HL-60 (cell line): Measurements from ENCODE around the gene SH3RF3.

Experiments
- CTCF ChIP-seq: IDR thresholded peaks from one replicate; pipeline ENCODE4 v1.5.1; 2011; ENCODE audit warnings: low read length, control low read depth, inconsistent platforms; ENCODE audit not compliant: insufficient read depth
- GABPA ChIP-seq: IDR thresholded peaks from 2 replicates; pipeline ENCODE4 v1.6.1; 2012; ENCODE audit warnings: low read depth
- POLR2AphosphoS5 ChIP-seq: IDR thresholded peaks from 2 replicates; pipeline ENCODE4 v1.6.1; 2012; ENCODE audit warnings: low read depth
- REST ChIP-seq: IDR thresholded peaks from 2 replicates; pipeline ENCODE4 v1.6.1; 2012; ENCODE audit warnings: low read depth; ENCODE audit not compliant: insufficient replicate concordance
- SPI1 ChIP-seq: IDR thresholded peaks from 2 replicates; pipeline ENCODE4 v1.6.1; 2012; ENCODE audit warnings: low read depth, mild to moderate bottlenecking, borderline replicate concordance

DNA sequence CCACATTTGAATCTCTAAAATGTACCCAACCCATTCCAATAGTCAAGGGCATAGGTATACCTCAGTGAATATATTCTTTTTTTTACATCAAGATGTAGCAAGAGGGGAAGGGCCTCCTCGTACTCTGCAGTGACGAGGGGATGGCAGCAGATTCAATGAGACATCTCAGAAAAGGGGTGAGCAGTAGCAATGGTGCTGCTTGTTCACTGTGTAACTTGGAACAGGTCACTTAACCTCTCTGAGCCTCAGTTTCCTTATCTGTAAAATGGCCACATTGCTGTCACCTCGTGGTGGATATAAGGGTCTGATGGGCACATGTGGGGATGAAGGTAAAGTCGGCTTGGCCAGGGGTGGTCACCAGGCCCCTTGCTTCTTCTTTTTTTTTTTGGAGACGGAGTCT, 263.1 kb downstream of the SH3RF3 start:
- no peak for TF ChIP-seq GABPA
- no peak for TF ChIP-seq CTCF
- TF ChIP-seq POLR2AphosphoS5: no peak
- TF ChIP-seq REST: no peak
- TF ChIP-seq SPI1: no peak
